ENCODE data around the gene SH3RF1.

- peak; percentile 74 to 95 for TF ChIP-seq POLR2A (IDR thresholded peaks at IDR 0.05)
- TF ChIP-seq CTCF (IDR thresholded peaks at IDR 0.05) = peak in 3 of 4 experiments; percentile 27 to 55 (median 41)
Measured at GRCh38 chr4:169270810-169271691, at the start of gene SH3RF1.

Measured in uterus (tissue), 2 donors.